Measurements from ENCODE around the gene PXT1. TPM values are rescaled to one million over a fixed set of nuclear protein-coding genes. Genes with fewer than 3 reads are reported as not detected.

Gene PXT1
- total RNA-seq, 1 donor from 2014 or later = not detected

GRCh38 chr6:36387440-36388303 is 55.0 kb downstream of the PXT1 start, which contains the start of gene ETV7:
Gene ETV7 (minus strand): TSS chr6:36387669. CDS start chr6:36387541, 128 bp downstream.
- intact Hi-C loops (cut with DNase I) = loop anchor here (2.0 to 5.0 kb wide), 2 partner anchors 35 to 55 kb away; partner anchors contain the start of genes KCTD20 and PXT1
- H3K4me3 ChIP-seq = peak within 1 kb of the TSS; percentile 66 to 78
- DNase-seq (ENCODE audit: low spot score in 2 of 2) = no peak
- H3K27ac ChIP-seq = peak within 1 kb of the TSS; percentile 61 to 75
- H3K27me3 ChIP-seq = no peaks in the 10 kb centered on the region
- no peaks in the 10 kb centered on the region for H3K9me3 ChIP-seq
- TF ChIP-seq CTCF (IDR thresholded peaks at IDR 0.05) = no peak
- H3K4me1 ChIP-seq = peaks cover under 1 to 27% of the 10 kb centered on the region in 2 donors
- H3K36me3 ChIP-seq = no peaks in the 10 kb centered on the region

GRCh38 chr6:36386495-36387439 is 55.9 kb downstream of the PXT1 start:
- peak overlapping the region; percentile 66 to 78 for H3K4me3 ChIP-seq
- H3K4me1 ChIP-seq = peaks cover 5 to 35% of the 10 kb centered on the region in 2 donors
- DNase-seq (ENCODE audit: low spot score in 2 of 2) = peak in 1 of 2 donors; percentile 67
- intact Hi-C loops (cut with DNase I) = loop anchor here (2.0 to 5.0 kb wide), 2 partner anchors 36 to 56 kb away; partner anchors contain the start of genes KCTD20 and PXT1
- no peaks in the 10 kb centered on the region for H3K36me3 ChIP-seq
- TF ChIP-seq CTCF (IDR thresholded peaks at IDR 0.05) = peak in 1 of 3 experiments; percentile 4
- peak overlapping the region; percentile 61 to 75 for H3K27ac ChIP-seq
- no peaks in the 10 kb centered on the region for H3K9me3 ChIP-seq
- H3K27me3 ChIP-seq = no peaks in the 10 kb centered on the region

GRCh38 chr6:36384095-36384494 is 58.6 kb downstream of the PXT1 start:
- no peak for DNase-seq (ENCODE audit: low spot score in 2 of 2)
- intact Hi-C loops (cut with DNase I) = no loop called here
- Histone ChIP-seq H3K9me3 (no peaks in the 10 kb centered on the region), H3K27ac (no peak overlapping the region), H3K4me3 (no peak overlapping the region), H3K27me3 (no peaks in the 10 kb centered on the region), H3K4me1 (peaks cover 5 to 44% of the 10 kb centered on the region in 2 donors), H3K36me3 (no peaks in the 10 kb centered on the region)
- no peak for TF ChIP-seq CTCF (IDR thresholded peaks at IDR 0.05)

- intact Hi-C loops (cut with DNase I) = no loop called here
- no peak for TF ChIP-seq CTCF (IDR thresholded peaks at IDR 0.05)
- H3K27ac ChIP-seq = peak overlapping the region; percentile 56 to 63
- no peaks in the 10 kb centered on the region for H3K9me3 ChIP-seq
- no peaks in the 10 kb centered on the region for H3K36me3 ChIP-seq
- peaks cover 5 to 44% of the 10 kb centered on the region in 2 donors for H3K4me1 ChIP-seq
- DNase-seq (ENCODE audit: low spot score in 2 of 2) = no peak
- H3K4me3 ChIP-seq = no peak overlapping the region
- no peaks in the 10 kb centered on the region for H3K27me3 ChIP-seq
These were observed 59.0 kb downstream of the PXT1 start for GRCh38 chr6:36383606-36384005.

- Histone ChIP-seq H3K27ac (peak overlapping the region; percentile 56 to 63), H3K27me3 (no peaks in the 10 kb centered on the region), H3K9me3 (no peaks in the 10 kb centered on the region), H3K4me3 (no peak overlapping the region), H3K4me1 (peaks cover 5 to 48% of the 10 kb centered on the region in 2 donors), H3K36me3 (no peaks in the 10 kb centered on the region)
- no peak for TF ChIP-seq CTCF (IDR thresholded peaks at IDR 0.05)
- no peak for DNase-seq (ENCODE audit: low spot score in 2 of 2)
- intact Hi-C loops (cut with DNase I) = no loop called here
These were observed 59.7 kb downstream of the PXT1 start for GRCh38 chr6:36382976-36383375.
